ENCODE measurements around the gene OTUD5. TPM values are rescaled to one million over a fixed set of nuclear protein-coding genes. Genes with fewer than 3 reads are reported as not detected.
A peak's percentile ranks its signal among the peaks of the same experiment; 100 is the strongest.

The OTUD5 gene
- total and polyA plus RNA-seq, 7 donors = 17.5 to 38.7 (median 28.3) TPM

DNA sequence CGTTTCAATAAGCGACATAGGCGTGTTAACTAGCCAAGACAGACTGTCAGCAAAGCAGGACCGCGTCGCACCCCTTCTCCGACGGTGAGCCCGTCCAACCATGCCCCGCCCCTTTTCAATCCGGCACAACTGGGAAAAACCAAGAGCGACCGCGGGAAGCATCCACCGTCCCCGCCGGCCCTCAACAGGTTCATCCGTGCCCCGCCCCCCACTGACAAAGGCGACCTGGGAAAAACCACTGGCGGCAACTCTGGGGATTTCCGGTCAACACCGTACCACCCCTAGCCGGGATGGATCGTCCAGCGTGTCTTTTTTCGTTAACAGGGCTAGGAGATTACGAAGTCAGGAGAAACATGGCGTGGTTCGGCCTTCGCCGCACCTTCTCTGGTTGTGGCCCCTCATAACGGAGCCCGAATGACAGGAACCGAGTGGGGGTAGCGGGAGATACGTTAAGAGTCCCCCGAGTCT lies 60.2 kb downstream of the OTUD5 start:
- Histone ChIP-seq H3K9me3 (no peaks in the 10 kb centered on the region), H3K4me1 (no peaks in the 10 kb centered on the region), H3K27me3 (ENCODE audit: insufficient read depth in 3 of 3, low read length in 2 of 3) (no peaks in the 10 kb centered on the region), H3K36me3 (ENCODE audit: insufficient read depth in 1 of 2, low read depth in 1 of 2) (peaks cover 4 to 44% of the 10 kb centered on the region in 2 donors), H3K27ac (peak overlapping the region; percentile 96), H3K4me3 (peak overlapping the region; percentile 85)
- peak; percentile 57 to 71 (median 64) for ATAC-seq
- DNase-seq = peak; percentile 81 to 87
- intact Hi-C loops (cut with DNase I) = no loop called here
- WGBS, 3 donors = 1 to 26% (median 1%) methylated on average over 20 to 38 of the region's 38 CpGs
- TF ChIP-seq, protein P1, sequence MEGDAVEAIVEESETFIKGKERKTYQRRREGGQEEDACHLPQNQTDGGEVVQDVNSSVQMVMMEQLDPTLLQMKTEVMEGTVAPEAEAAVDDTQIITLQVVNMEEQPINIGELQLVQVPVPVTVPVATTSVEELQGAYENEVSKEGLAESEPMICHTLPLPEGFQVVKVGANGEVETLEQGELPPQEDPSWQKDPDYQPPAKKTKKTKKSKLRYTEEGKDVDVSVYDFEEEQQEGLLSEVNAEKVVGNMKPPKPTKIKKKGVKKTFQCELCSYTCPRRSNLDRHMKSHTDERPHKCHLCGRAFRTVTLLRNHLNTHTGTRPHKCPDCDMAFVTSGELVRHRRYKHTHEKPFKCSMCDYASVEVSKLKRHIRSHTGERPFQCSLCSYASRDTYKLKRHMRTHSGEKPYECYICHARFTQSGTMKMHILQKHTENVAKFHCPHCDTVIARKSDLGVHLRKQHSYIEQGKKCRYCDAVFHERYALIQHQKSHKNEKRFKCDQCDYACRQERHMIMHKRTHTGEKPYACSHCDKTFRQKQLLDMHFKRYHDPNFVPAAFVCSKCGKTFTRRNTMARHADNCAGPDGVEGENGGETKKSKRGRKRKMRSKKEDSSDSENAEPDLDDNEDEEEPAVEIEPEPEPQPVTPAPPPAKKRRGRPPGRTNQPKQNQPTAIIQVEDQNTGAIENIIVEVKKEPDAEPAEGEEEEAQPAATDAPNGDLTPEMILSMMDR (IDR thresholded peaks at IDR 0.05) = no peak

DNA sequence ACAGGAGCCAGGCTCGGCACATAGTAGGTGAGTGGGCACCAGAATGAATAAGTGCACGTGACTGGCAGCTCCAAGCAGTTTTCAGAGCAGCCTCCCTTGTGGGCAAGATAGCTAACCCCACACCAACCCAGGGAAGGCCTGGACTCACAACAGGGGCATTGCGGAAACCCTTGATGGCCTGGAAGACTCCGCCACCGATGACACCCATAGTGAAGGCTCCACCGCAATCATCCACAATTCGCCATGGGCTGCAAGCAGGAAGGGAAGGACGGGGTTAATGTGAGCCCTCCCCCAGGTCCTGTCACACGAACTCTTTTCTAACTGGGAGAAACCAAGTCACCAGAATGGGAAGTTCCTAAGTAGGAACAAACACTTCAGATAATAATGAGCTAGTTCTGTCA lies 60.8 kb downstream of the OTUD5 start:
- WGBS, 3 donors = 40 to 58% (median 53%) methylated on average over 9 of the region's 9 CpGs
- intact Hi-C loops (cut with DNase I) = no loop called here
- TF ChIP-seq, protein P1 (IDR thresholded peaks at IDR 0.05) = no peak

DNA sequence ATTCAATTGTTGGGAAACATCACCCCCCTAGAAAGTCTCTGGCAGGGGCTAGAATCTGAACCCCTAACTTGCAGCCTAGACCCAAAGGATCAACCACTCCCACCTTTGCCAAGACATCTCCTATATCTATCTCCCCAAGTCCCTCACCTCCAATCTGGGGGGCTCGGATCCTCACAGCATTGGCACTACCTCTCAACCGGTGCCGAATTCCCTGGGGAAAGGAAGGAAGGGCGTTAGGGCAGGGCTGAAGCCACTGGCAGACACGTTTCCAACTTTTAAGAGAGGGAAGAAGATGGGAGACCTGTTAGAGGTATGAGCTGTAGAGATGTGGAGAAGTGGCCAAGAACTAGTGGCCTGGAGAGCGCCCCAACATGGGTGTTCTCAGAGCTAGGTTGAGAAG lies 62.5 kb downstream of the OTUD5 start:
- intact Hi-C loops (cut with DNase I) = no loop called here
- no peak for DNase-seq
- no peaks in the 10 kb centered on the region for H3K9me3 ChIP-seq
- H3K4me3 ChIP-seq = no peak overlapping the region
- H3K4me1 ChIP-seq = peaks cover 7% of the 10 kb centered on the region
- 68 to 79% (median 69%) methylated on average over 6 of the region's 6 CpGs for WGBS, 3 donors
- no peaks in the 10 kb centered on the region for H3K27me3 ChIP-seq (ENCODE audit: insufficient read depth in 3 of 3, low read length in 2 of 3)
- TF ChIP-seq, protein P1 (IDR thresholded peaks at IDR 0.05) = no peak
- H3K27ac ChIP-seq = no peak overlapping the region
- peaks cover 0 to 25% of the 10 kb centered on the region in 2 donors for H3K36me3 ChIP-seq (ENCODE audit: insufficient read depth in 1 of 2, low read depth in 1 of 2)
- no peak for ATAC-seq

More for the DNA sequence above, 60.8 kb downstream of the OTUD5 start:
- DNase-seq = no peak
- no peak for ATAC-seq
- H3K27ac ChIP-seq = peak overlapping the region; percentile 96
- no peaks in the 10 kb centered on the region for H3K27me3 ChIP-seq (ENCODE audit: insufficient read depth in 3 of 3, low read length in 2 of 3)
- no peaks in the 10 kb centered on the region for H3K9me3 ChIP-seq
- peaks cover 2% of the 10 kb centered on the region for H3K4me1 ChIP-seq
- H3K4me3 ChIP-seq = peak overlapping the region; percentile 85
- peaks cover under 1 to 38% of the 10 kb centered on the region in 2 donors for H3K36me3 ChIP-seq (ENCODE audit: insufficient read depth in 1 of 2, low read depth in 1 of 2)

DNA sequence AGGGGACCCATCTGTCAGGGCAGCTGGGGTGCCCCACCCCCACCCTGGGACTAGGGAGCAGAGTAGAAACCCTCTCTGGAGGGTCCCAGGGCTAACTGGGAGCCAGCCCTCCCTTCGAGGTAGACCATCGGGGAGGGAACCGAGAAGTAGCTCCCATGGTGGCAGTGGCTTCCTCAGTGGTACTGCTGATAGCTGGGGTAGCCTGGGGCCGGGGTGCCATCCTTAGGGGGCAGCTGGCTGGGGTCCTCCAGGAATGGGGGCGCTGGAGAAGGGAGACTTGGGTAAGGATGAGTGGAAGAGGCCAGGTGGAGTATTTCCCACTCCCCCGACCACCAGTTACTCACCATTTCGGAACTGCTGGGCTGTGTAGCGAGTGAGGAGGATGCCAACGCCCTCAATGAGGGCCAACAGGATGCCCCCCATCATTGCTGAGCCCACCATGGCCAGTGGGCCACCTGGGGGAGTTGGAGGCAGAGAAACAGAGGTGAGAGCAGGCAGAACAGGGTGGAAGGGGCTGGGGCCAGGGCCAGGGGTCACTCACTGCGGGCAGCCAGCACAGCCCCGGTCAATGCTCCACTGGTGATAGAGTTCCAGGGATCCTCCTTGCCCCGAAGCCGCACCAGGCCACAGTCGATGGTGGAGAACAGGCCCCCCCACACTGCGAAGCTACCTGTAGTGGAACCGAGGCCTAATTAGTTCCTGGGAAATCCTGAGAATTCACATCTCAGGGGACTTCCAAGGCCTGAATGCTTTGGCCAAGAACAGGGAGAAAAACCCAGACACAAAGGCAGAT lies 63.7 kb downstream of the OTUD5 start:
- 81 to 92% (median 89%) methylated on average over 12 to 16 of the region's 16 CpGs for WGBS, 3 donors
- ATAC-seq = no peak
- no peak overlapping the region for H3K27ac ChIP-seq
- H3K36me3 ChIP-seq (ENCODE audit: insufficient read depth in 1 of 2, low read depth in 1 of 2) = peaks cover 0 to 25% of the 10 kb centered on the region in 2 donors
- no peaks in the 10 kb centered on the region for H3K9me3 ChIP-seq
- no peak overlapping the region for H3K4me3 ChIP-seq
- H3K4me1 ChIP-seq = peaks cover 7% of the 10 kb centered on the region
- DNase-seq = no peak
- intact Hi-C loops (cut with DNase I) = no loop called here
- TF ChIP-seq, protein P1 (IDR thresholded peaks at IDR 0.05) = no peak
- no peaks in the 10 kb centered on the region for H3K27me3 ChIP-seq (ENCODE audit: insufficient read depth in 3 of 3, low read length in 2 of 3)
